Peyer's patch (tissue), 4 donors: ENCODE data around the gene ZBTB7C.

Experiments used
- CTCF ChIP-seq, 6 experiments: fragments of 450-650 bp in 4 of 6; fragments of 200-600 bp in 2 of 6; sonication (generic) in 1 of 6; IDR thresholded peaks; one replicate each; pipeline ENCODE4 v1.5.1; 2017 to 2019; ENCODE audit warnings: antibody characterized with exemption in 6 of 6, mild to moderate bottlenecking in 3 of 6, moderate library complexity in 1 of 6
- POLR2A ChIP-seq, 2 donors: fragments of 450-650 bp; IDR thresholded peaks; one replicate each; pipeline ENCODE4 v1.5.1; 2017; ENCODE audit warnings: antibody characterized with exemption in 2 of 2, mild to moderate bottlenecking in 2 of 2, moderate library complexity in 2 of 2

GRCh38 chr18:48313792-48314191 is 95.4 kb downstream of the ZBTB7C start:
- TF ChIP-seq CTCF (IDR thresholded peaks at IDR 0.05) = no peak
- TF ChIP-seq POLR2A (IDR thresholded peaks at IDR 0.05) = no peak
